ENCODE data around the gene CD300LB. TPM values are rescaled to one million over a fixed set of nuclear protein-coding genes. Genes with fewer than 3 reads are reported as not detected.

Gene CD300LB
- total RNA-seq, 4 donors from 2014 or later, result 0.41 TPM; not detected in 3

GRCh38 chr17:74529243-74529642 lies 2.0 kb downstream of the CD300LB start:
- no peaks in the 10 kb centered on the region for H3K4me1 ChIP-seq
- WGBS, 2 donors (ENCODE audit: low coverage in 1 of 2), result 87% methylated on average over 5 of the region's 5 CpGs; no CpG with 5 or more reads in 1 of the 2 donors
- no peak for TF ChIP-seq POLR2A (IDR thresholded peaks at IDR 0.05)
- no peak for TF ChIP-seq CTCF (IDR thresholded peaks at IDR 0.05)
- TF ChIP-seq POLR2AphosphoS5 (IDR thresholded peaks at IDR 0.05), result no peak
- no peaks in the 10 kb centered on the region for H3K36me3 ChIP-seq
- H3K4me3 ChIP-seq, result no peak overlapping the region
- no peak for DNase-seq
- peaks cover 1% of the 10 kb centered on the region for H3K27me3 ChIP-seq
- intact Hi-C loops (cut with DNase I; ENCODE audit: low total_unique reads) (no loop called here), in situ Hi-C loops (cut with MboI; ENCODE audit: low pct_ligation_motif_present in 1 of 4, low pct_unique_long_range_greater_than_20kb in 1 of 4, low sequenced_read_pairs in 3 of 4) (no loop called here)
- H3K9me3 ChIP-seq, result no peaks in the 10 kb centered on the region
- H3K27ac ChIP-seq, result no peak overlapping the region

- Histone ChIP-seq H3K4me1 (no peaks in the 10 kb centered on the region), H3K9me3 (no peaks in the 10 kb centered on the region), H3K27ac (no peak overlapping the region), H3K4me3 (no peak overlapping the region), H3K27me3 (no peaks in the 10 kb centered on the region), H3K36me3 (no peaks in the 10 kb centered on the region)
- in situ Hi-C loops (cut with MboI; ENCODE audit: low pct_ligation_motif_present in 1 of 4, low pct_unique_long_range_greater_than_20kb in 1 of 4, low sequenced_read_pairs in 3 of 4), result no loop called here
- intact Hi-C loops (cut with DNase I; ENCODE audit: low total_unique reads), result no loop called here
- DNase-seq, result no peak
- TF ChIP-seq POLR2AphosphoS5 (IDR thresholded peaks at IDR 0.05) (no peak), CTCF (IDR thresholded peaks at IDR 0.05) (no peak), POLR2A (IDR thresholded peaks at IDR 0.05) (no peak), EP300 (IDR thresholded peaks at IDR 0.05; ENCODE audit: low read depth) (no peak)
- 62 to 100% methylated on average over 1 to 8 of the region's 8 CpGs for WGBS, 2 donors (ENCODE audit: low coverage in 1 of 2)
Observed at GRCh38 chr17:74528491-74529199, 2.6 kb downstream of the CD300LB start.

- in situ Hi-C loops (cut with MboI; ENCODE audit: low pct_ligation_motif_present in 1 of 4, low pct_unique_long_range_greater_than_20kb in 1 of 4, low sequenced_read_pairs in 3 of 4) (no loop called here), intact Hi-C loops (cut with DNase I; ENCODE audit: low total_unique reads) (no loop called here)
- TF ChIP-seq CTCF (IDR thresholded peaks at IDR 0.05), result no peak
- TF ChIP-seq POLR2A (IDR thresholded peaks at IDR 0.05), result no peak
- no peak for TF ChIP-seq EP300 (IDR thresholded peaks at IDR 0.05; ENCODE audit: low read depth)
- TF ChIP-seq POLR2AphosphoS5 (IDR thresholded peaks at IDR 0.05), result no peak
- H3K27me3 ChIP-seq, result no peaks in the 10 kb centered on the region
- no peak overlapping the region for H3K27ac ChIP-seq
- no peak overlapping the region for H3K4me3 ChIP-seq
- H3K4me1 ChIP-seq, result no peaks in the 10 kb centered on the region
- 82% methylated on average over 8 of the region's 8 CpGs; no CpG with 5 or more reads in 1 of the 2 donors for WGBS, 2 donors (ENCODE audit: low coverage in 1 of 2)
- no peaks in the 10 kb centered on the region for H3K9me3 ChIP-seq
- no peak for DNase-seq
- no peaks in the 10 kb centered on the region for H3K36me3 ChIP-seq
Observed at GRCh38 chr17:74527756-74528155, 3.5 kb downstream of the CD300LB start.

GRCh38 chr17:74527081-74527480 lies 4.2 kb downstream of the CD300LB start:
- intact Hi-C loops (cut with DNase I; ENCODE audit: low total_unique reads) (no loop called here), in situ Hi-C loops (cut with MboI; ENCODE audit: low pct_ligation_motif_present in 1 of 4, low pct_unique_long_range_greater_than_20kb in 1 of 4, low sequenced_read_pairs in 3 of 4) (no loop called here)
- TF ChIP-seq EP300 (IDR thresholded peaks at IDR 0.05; ENCODE audit: low read depth) (no peak), CTCF (IDR thresholded peaks at IDR 0.05) (no peak), POLR2A (IDR thresholded peaks at IDR 0.05) (no peak), POLR2AphosphoS5 (IDR thresholded peaks at IDR 0.05) (no peak)
- WGBS, 2 donors (ENCODE audit: low coverage in 1 of 2), result 87% methylated on average over 5 of the region's 5 CpGs; no CpG with 5 or more reads in 1 of the 2 donors
- Histone ChIP-seq H3K27ac (no peak overlapping the region), H3K4me1 (no peaks in the 10 kb centered on the region), H3K9me3 (no peaks in the 10 kb centered on the region), H3K4me3 (no peak overlapping the region), H3K36me3 (no peaks in the 10 kb centered on the region), H3K27me3 (no peaks in the 10 kb centered on the region)
- DNase-seq, result no peak

Measured in transverse colon (tissue), 4 donors.